Stimulated activated CD4-positive, alpha-beta T cell treated with anti-CD3 and anti-CD28 coated beads, TNF-alpha, amount 100 ng/mL, for 1 hour (primary cell): ENCODE results near the gene MSMO1.
"Not testable (repeated sequence)": the region's sequence is repeated elsewhere in the genome, so short reads cannot be mapped to it uniquely, and the experiment has no call there.

Source experiments
- DNase-seq, 3 donors: peaks; one replicate each; pipeline ENCODE4 v3.0.0-alpha.2; 2020; ENCODE audit warnings: low read depth in 3 of 3, low spot score in 1 of 3

MSMO1 gene

GRCh38 chr4:165327211-165328100 is at the start of gene MSMO1:
Gene MSMO1 (plus strand): TSS chr4:165327669. CDS start chr4:165333371, 5,702 bp downstream.
- peak; percentile 90 to 93 (median 91) for DNase-seq

- not testable (repeated sequence) for DNase-seq
Observed at GRCh38 chr4:165279531-165279930, 47.9 kb upstream of the MSMO1 start.

- DNase-seq, result not testable (repeated sequence)
Observed at GRCh38 chr4:165284697-165285096, 42.8 kb upstream of the MSMO1 start.

DNA sequence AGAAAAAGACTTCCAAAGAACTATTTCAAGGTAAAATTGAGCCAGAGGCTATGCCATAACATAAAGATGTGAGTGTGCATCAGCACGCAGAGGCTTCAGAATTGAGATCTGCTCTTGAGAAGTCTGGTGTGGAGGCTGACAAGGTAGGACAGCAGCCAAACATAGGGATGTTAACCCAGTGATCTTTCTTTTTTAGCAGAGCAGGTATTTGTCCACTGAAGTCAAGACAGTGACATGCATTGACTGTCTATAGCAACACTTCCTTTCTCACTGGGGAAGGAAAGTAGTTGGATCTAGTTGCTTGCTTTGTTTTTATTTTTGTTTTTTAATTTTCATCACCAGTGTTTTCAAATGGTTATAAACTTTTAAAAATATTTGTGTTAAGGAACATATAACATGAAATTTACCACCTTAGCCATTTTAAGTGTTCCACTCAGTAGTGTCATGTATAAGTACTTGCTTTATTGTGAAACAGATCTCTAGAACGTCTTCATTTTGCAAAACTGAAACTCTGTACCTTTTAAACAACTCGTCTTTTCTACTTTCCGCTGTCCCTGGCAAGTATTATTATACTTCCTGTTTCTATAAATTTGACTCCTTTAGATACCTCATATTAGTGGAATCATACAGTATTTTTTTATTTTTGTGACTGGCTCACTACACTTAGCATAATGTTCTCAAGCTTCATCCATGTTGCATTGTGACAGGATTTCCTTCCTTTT is 40.7 kb upstream of the MSMO1 start:
- DNase-seq, result not testable (repeated sequence)

DNA sequence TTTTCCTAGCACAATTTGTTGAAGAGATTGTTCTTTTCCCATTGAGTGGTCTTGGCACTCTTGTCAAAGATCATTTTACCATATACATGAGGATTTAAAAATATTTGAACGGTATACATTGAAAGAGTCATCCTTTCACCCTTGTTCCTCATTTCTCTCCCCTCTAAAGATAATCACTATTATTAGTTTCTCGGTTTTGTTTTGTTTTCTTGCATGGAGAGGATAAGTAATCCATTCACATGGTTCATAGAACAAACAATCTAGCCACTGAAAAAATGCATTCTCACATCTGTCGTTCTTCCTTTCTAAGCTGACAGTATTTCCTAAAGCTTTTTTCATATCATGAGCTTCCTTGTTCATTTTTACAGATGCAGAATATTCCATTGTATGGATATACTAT is 39.2 kb upstream of the MSMO1 start:
- DNase-seq, result no peak

DNA sequence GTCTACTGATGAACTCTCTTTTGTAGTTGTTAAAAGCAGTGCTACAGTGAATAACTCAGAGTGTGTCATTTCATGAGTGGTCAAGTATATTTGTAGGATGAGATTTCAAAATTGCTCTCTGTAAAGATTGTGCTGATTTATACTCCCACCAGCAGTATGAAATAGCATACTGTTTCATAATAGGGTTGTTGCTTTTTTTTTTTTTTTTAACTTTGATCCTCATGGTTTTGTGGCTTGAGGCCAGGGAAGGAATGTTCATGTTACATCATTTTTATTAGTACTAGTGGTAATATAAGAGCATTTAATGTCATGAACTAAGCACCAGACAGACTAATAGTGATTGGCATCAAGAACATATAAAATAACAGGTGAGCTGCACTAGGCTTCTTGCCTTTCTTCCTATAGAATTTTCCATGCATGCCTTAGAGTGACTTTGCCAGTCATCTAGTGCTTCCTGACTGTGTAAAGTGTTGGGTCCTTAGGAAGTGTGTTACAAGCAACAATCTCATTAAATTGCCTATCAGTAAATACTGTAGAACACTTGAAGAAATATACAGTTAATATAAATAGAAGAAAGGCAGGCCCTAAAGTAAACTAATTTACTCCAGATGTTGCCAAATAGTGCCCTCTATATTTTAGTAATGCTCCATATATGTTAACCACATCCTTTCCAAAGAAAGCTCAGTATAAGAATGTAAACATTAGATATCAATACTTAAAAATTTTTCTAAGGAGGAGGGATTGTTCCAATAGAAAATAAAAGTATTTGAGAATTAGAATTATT is 38.6 kb upstream of the MSMO1 start:
- no peak for DNase-seq

DNA sequence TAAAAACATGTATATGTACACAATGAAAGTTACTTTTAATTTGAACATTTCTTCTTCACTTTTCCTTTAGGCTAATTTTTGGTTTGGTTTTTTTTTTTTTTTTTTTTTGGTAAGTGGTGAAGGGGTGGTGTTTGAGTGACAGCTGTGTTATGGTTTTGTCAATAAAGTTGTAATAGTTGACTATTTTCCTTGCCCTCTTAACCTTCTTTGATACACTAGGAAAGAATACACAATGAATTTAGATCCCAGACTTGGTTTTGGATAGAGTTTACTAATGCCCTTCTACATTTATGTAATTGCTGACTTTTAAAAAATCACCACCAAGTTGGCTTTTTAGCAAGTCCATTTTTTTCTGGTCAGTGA is 38.1 kb upstream of the MSMO1 start:
- no peak for DNase-seq

DNA sequence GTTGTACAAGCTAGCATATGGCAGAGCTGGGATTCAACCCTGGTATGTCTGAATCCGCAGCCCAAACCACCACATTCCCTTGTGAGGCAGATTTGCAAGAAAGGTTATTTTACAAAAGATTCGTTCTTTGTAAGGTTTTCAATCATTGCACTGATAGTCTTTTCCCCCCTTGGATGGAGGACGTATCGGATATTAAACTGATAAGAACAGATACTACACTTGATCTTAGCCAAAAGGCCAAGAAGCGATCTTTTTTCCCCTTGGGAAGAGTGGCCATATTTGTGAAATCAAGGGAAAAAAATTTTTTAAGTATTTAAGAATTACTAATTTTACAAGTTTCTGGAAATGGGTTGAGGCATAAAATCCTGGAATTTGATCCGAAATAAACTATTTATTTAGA is 34.4 kb upstream of the MSMO1 start:
- no peak for DNase-seq

DNA sequence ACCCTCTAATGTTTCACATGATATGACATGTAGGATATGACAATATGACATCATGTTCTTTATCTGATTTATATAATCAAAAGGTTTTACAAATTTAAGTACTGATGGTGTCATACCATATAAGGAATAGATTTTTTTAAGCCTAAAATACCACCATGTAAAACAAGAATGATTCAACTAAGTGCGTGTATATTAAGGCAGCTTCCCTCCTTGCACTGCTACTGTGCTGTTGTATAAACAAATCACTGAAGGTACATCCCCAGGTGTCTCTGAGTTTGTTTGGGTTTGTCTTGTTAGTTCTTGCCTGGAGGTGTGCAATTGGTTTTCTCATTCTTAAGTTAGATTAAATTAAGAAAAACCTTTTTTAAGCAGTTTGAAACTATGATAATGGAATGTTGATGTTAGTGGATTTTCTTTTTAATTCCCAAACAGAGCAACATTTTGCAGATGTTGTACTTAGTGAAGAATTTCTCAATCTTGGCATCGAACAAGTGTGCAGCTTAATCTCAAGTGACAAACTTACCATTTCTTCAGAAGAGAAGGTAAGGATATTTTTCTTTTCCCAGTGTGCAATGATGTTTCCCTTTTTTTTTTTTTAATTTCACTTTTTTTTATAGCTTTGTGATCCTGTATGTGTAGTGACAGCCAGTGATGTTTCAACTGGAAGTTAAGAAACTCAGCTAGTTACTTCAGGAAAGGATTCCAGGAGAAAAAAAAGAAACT is 33.4 kb upstream of the MSMO1 start:
- no peak for DNase-seq

DNA sequence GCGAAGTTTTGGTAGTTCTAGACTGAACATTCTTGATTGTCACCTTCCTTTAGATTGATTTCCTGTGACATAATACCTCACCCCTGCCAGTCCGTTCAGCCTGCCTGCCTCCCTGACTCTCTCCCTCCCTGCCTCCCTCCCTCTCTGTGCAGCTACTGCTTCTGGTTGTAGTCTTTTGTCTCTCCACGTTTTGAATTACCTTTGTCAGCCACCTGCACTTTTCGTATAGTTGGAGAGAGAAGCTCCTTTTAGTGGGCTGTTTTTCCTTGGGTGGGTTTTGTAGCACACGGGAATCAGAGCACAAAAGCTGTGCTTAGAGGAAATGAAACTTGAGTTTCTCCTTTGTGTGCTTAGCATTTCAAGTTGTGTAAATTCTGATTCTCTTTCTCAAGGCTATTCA is 32.6 kb upstream of the MSMO1 start:
- no peak for DNase-seq

- no peak for DNase-seq
Observed at GRCh38 chr4:165297626-165298025, 29.8 kb upstream of the MSMO1 start.

DNA sequence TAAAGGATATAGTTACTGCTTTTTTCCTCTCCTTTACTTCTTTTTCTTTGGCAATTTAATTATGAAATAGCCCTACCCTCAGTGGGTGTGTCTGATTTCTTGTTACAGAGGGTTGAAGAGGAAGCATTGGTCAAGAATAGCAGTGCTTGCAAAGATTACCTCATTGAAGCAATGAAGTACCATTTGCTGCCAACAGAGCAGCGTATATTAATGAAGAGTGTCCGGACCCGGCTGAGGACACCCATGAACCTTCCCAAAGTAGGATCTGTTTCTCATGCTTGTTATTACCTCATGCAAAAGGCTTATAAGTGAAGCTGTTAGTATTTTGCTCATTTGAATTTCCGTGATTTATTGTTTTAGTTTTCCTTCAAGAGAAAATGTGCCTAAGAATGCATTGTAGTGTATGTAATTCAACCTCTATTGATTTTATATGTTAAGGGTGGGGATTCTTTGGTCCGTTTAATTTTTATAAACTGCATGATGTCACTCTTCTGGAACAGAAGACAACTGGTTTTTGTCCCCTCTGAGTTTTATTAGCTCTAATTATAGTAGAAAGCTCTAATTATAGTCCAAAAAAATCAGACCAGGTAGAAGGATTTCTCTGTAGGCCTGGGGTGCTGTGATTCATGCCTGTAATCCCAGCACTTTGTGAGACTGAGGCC is 27.9 kb upstream of the MSMO1 start:
- no peak for DNase-seq

GRCh38 chr4:165301833-165302232 is 25.6 kb upstream of the MSMO1 start:
- no peak for DNase-seq

GRCh38 chr4:165302658-165303057 is 24.8 kb upstream of the MSMO1 start:
- no peak for DNase-seq

GRCh38 chr4:165308166-165308565 is 19.3 kb upstream of the MSMO1 start:
- no peak for DNase-seq

- no peak for DNase-seq
Observed at GRCh38 chr4:165308606-165309005, 18.9 kb upstream of the MSMO1 start.

GRCh38 chr4:165309456-165309855 is 18.0 kb upstream of the MSMO1 start:
- DNase-seq, result no peak

GRCh38 chr4:165312506-165312905 is 15.0 kb upstream of the MSMO1 start:
- DNase-seq, result no peak

GRCh38 chr4:165319030-165319429 is 8.4 kb upstream of the MSMO1 start:
- no peak for DNase-seq

GRCh38 chr4:165319509-165319908 is 8.0 kb upstream of the MSMO1 start:
- no peak for DNase-seq
